ENCODE data around the gene ZNF827. TPM values are rescaled to one million over a fixed set of nuclear protein-coding genes. Genes with fewer than 3 reads are reported as not detected.

The ZNF827 gene
- total RNA-seq, 1 donor from 2014 or later: 3.3 TPM

- no peak for DNase-seq (ENCODE audit: low read depth, low spot score)
These were observed 3.1 kb downstream of the ZNF827 start for GRCh38 chr4:145935253-145936141.

GRCh38 chr4:145934434-145935047, 4.1 kb downstream of the ZNF827 start:
- DNase-seq (ENCODE audit: low read depth, low spot score): no peak

- no peak for DNase-seq (ENCODE audit: low read depth, low spot score)
These were observed 5.5 kb downstream of the ZNF827 start for GRCh38 chr4:145933134-145933533.

- no peak for DNase-seq (ENCODE audit: low read depth, low spot score)
These were observed 7.2 kb downstream of the ZNF827 start for GRCh38 chr4:145931403-145931802.

- no peak for DNase-seq (ENCODE audit: low read depth, low spot score)
These were observed 8.0 kb downstream of the ZNF827 start for GRCh38 chr4:145930592-145930991.

GRCh38 chr4:145929415-145930178, 9.0 kb downstream of the ZNF827 start:
- no peak for DNase-seq (ENCODE audit: low read depth, low spot score)

GRCh38 chr4:145928748-145929147, 9.9 kb downstream of the ZNF827 start:
- no peak for DNase-seq (ENCODE audit: low read depth, low spot score)

- no peak for DNase-seq (ENCODE audit: low read depth, low spot score)
These were observed 11.6 kb downstream of the ZNF827 start for GRCh38 chr4:145927030-145927429.

GRCh38 chr4:145921231-145921630, 17.4 kb downstream of the ZNF827 start:
- no peak for DNase-seq (ENCODE audit: low read depth, low spot score)

GRCh38 chr4:145920205-145920604, 18.4 kb downstream of the ZNF827 start:
- no peak for DNase-seq (ENCODE audit: low read depth, low spot score)

- DNase-seq (ENCODE audit: low read depth, low spot score): no peak
These were observed 26.2 kb downstream of the ZNF827 start for GRCh38 chr4:145912376-145912775.

GRCh38 chr4:145909773-145910172, 28.9 kb downstream of the ZNF827 start:
- no peak for DNase-seq (ENCODE audit: low read depth, low spot score)

- DNase-seq (ENCODE audit: low read depth, low spot score): no peak
These were observed 29.3 kb downstream of the ZNF827 start for GRCh38 chr4:145909281-145909715.

GRCh38 chr4:145907812-145908211, 30.8 kb downstream of the ZNF827 start:
- no peak for DNase-seq (ENCODE audit: low read depth, low spot score)

GRCh38 chr4:145907390-145907789, 31.2 kb downstream of the ZNF827 start:
- DNase-seq (ENCODE audit: low read depth, low spot score): no peak

- DNase-seq (ENCODE audit: low read depth, low spot score): no peak
These were observed 34.0 kb downstream of the ZNF827 start for GRCh38 chr4:145904413-145905177.

- DNase-seq (ENCODE audit: low read depth, low spot score): no peak
These were observed 36.1 kb downstream of the ZNF827 start for GRCh38 chr4:145902522-145902921.

- DNase-seq (ENCODE audit: low read depth, low spot score): no peak
These were observed 38.6 kb downstream of the ZNF827 start for GRCh38 chr4:145899886-145900460.

- no peak for DNase-seq (ENCODE audit: low read depth, low spot score)
These were observed 39.6 kb downstream of the ZNF827 start for GRCh38 chr4:145898926-145899531.

GRCh38 chr4:145898466-145898865, 40.2 kb downstream of the ZNF827 start:
- DNase-seq (ENCODE audit: low read depth, low spot score): no peak
